Stimulated activated CD4-positive, alpha-beta T cell treated with anti-CD3 and anti-CD28 coated beads, Interleukin-4, amount 100 ng/mL, for 24 hours (primary cell): ENCODE results near the gene MAPKAP1.

Experiments used
- DNase-seq: peaks from one replicate; pipeline ENCODE4 v3.0.0-alpha.2; 2020

MAPKAP1 gene

DNA sequence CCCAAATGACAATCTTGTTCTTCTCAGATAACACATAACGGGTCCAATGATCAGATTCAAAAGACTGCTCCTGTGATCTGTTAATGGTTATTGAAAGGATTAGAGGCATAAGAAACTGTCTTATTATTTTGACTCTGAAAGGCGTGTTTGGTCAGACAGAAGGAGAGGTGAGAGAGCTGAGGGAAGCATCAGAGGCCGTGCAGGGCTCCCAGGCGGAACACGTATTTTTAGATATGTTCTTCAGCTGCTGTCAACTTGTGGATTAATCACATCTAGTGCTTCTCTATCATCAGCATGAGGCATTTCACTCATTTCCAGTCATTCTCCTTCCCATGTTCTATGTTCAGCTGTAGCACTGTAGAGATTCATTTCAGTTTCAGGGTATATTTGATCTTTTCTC, 199.8 kb downstream of the MAPKAP1 start:
- no peak for DNase-seq

GRCh38 chr9:125505988-125506438, 201.0 kb downstream of the MAPKAP1 start:
- DNase-seq, result no peak

GRCh38 chr9:125504616-125505015, 202.4 kb downstream of the MAPKAP1 start:
- no peak for DNase-seq

GRCh38 chr9:125497906-125498305, 209.1 kb downstream of the MAPKAP1 start:
- DNase-seq, result no peak

GRCh38 chr9:125497478-125497877, 209.5 kb downstream of the MAPKAP1 start:
- DNase-seq, result no peak

GRCh38 chr9:125496313-125496834, 210.6 kb downstream of the MAPKAP1 start:
- no peak for DNase-seq

GRCh38 chr9:125495172-125496119, 211.6 kb downstream of the MAPKAP1 start:
- DNase-seq, result no peak

GRCh38 chr9:125494653-125494915, 212.4 kb downstream of the MAPKAP1 start:
- DNase-seq, result no peak

- no peak for DNase-seq
Observed at GRCh38 chr9:125493881-125494652, 212.9 kb downstream of the MAPKAP1 start.

DNA sequence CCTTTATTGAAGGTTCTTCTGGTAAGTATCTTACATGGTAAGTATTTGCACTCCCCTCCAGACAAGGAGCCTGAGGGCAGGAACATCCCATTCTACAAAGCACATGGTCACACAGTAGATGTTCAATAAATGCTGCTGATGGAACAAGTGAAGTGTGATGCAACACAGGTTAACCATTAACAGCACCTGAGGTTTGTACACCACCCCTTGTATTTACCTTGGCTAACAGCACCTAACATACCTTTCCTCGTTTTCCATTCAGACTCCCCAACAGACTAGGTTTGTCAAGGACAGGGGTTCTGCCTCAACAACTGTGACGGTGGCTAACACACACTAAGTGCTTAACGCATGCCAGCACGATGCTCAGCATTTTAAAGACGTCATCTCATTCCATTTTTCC, 213.6 kb downstream of the MAPKAP1 start:
- no peak for DNase-seq

DNA sequence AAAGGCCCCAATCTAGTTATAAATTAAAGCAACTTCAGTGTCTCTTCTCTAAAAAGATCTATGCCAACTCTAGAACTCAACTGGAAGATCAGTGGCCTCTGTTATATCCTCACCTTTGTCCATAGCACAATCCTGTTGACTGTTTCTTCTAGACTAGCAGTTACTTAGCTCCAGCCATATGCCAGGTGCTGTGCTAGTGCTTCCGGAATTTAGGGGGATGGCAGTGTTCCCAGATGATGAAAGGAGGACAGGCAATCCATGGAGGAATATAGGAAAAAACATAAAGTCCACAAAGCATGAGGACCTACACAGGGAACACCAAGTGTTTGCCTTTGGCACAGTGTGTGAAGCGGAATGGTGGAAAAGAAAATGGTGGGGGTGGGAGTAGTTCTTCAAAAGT, 214.3 kb downstream of the MAPKAP1 start:
- DNase-seq, result no peak

GRCh38 chr9:125487842-125488241, 219.2 kb downstream of the MAPKAP1 start:
- DNase-seq, result no peak

GRCh38 chr9:125486576-125486975, 220.4 kb downstream of the MAPKAP1 start:
- no peak for DNase-seq

DNA sequence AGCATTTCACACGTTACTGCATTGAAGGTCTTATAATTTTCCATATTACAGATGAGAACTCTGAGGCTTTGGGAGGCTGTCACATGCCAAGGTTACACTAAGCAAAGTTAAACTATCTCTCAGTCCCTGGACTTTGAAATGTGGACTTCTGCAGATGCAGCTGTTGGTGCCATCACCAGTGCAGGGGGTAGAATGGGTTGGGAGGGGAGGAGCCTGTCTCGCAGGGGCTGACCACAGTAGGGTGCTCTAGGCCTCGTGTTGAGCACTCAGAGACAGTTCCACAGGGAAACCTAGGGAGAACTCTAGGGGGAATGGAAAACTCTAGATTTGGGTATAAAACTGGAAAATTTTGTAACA, 220.9 kb downstream of the MAPKAP1 start:
- DNase-seq, result no peak

GRCh38 chr9:125485471-125486151, 221.4 kb downstream of the MAPKAP1 start:
- no peak for DNase-seq

DNA sequence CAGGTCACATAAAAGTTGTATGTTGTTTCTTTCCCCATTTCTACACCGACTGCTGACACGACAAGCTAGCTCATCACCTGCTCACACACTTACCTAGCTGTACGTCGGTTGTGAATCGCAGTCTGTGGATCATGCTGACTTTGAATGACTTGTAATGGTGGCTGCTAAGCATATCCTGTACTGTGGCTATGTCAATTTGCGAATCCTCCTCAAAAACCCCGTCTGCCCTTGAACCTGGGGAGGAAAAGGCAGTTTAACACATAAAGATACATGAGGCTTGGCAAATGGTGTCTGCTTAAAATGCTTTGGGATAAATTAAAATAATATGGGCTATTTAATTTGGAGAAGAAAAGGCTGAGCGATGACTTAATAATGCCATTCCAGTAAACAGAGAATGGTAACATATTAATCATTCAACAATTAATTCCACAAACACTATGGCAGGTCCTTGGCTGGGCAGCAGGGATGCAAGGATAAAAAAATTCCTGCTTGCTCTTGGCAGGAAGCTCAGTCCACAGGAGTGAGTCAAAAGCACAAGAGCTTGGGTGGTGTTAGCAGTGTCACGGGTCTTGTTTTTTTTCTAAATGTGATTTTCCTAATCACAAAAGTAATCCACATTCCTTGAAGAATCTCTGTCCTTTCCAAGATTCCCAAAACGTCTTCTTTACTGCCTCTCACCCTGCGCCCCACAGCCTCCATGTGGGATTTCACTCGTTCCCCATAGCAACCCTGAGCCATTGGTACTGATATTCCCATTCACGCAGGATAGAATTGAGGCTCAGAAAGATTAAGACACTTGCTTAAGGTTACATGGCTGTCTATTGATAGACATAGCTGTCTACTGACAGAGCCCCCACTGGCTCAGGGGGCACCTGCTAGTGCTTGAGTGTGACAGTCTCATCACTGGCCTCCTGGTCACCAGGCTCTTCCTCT, 222.4 kb downstream of the MAPKAP1 start:
- no peak for DNase-seq

- DNase-seq, result no peak
Observed at GRCh38 chr9:125483697-125484096, 223.3 kb downstream of the MAPKAP1 start.

GRCh38 chr9:125479846-125480615, 227.0 kb downstream of the MAPKAP1 start:
- DNase-seq, result no peak

- no peak for DNase-seq
Observed at GRCh38 chr9:125477089-125477544, 229.9 kb downstream of the MAPKAP1 start.

- no peak for DNase-seq
Observed at GRCh38 chr9:125476645-125477044, 230.4 kb downstream of the MAPKAP1 start.

- no peak for DNase-seq
Observed at GRCh38 chr9:125475385-125475784, 231.6 kb downstream of the MAPKAP1 start.
